ENCODE measurements around the gene DHRSX.

DNA sequence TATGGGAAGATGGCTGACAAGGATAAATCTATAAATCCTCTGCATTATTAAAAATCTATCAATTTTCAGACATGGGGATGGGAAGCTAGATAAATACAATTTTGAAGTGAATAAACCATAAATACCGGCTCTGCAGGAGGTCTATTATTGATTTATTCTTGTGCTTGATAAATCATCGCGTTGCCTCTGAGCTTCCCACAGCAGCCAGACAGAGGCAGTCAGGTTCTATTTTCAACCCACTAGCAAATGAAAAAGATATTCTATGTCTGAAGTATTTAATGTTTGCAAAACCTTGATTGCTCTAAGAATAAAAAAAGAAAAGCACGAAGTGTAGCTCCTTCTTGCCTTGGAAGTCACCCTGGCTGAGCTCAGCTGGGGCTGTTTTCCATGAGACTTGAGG is 216.2 kb downstream of the DHRSX start:
- TF ChIP-seq POLR2A (IDR thresholded peaks at IDR 0.05) (no peak), POLR2AphosphoS5 (IDR thresholded peaks at IDR 0.05) (no peak)

All from breast epithelium (tissue), 3 donors.